ENCODE data around the gene RNF145.
A peak's percentile ranks its signal among the peaks of the same experiment; 100 is the strongest.

RNF145 gene

GRCh38 chr5:159189310-159189709 lies 20.0 kb downstream of the RNF145 start:
- H3K27ac ChIP-seq = peak overlapping the region; percentile 53
- TF ChIP-seq ZFX (IDR thresholded peaks at IDR 0.05; ENCODE audit: borderline replicate concordance) = no peak
- no peak for TF ChIP-seq CTCF (IDR thresholded peaks at IDR 0.05)

- H3K27ac ChIP-seq = no peak overlapping the region
- no peak for TF ChIP-seq ZFX (IDR thresholded peaks at IDR 0.05; ENCODE audit: borderline replicate concordance)
- no peak for TF ChIP-seq CTCF (IDR thresholded peaks at IDR 0.05)
Observed at GRCh38 chr5:159187719-159188118, 21.6 kb downstream of the RNF145 start.

GRCh38 chr5:159186319-159186718 lies 23.0 kb downstream of the RNF145 start:
- no peak overlapping the region for H3K27ac ChIP-seq

GRCh38 chr5:159185773-159186172 lies 23.6 kb downstream of the RNF145 start:
- no peak for TF ChIP-seq ZFX (IDR thresholded peaks at IDR 0.05; ENCODE audit: borderline replicate concordance)
- no peak for TF ChIP-seq CTCF (IDR thresholded peaks at IDR 0.05)
- no peak overlapping the region for H3K27ac ChIP-seq

More at GRCh38 chr5:159186319-159186718, 23.0 kb downstream of the RNF145 start:
- TF ChIP-seq ZFX (IDR thresholded peaks at IDR 0.05; ENCODE audit: borderline replicate concordance) (no peak), CTCF (IDR thresholded peaks at IDR 0.05) (no peak)

- TF ChIP-seq ZFX (IDR thresholded peaks at IDR 0.05; ENCODE audit: borderline replicate concordance) = no peak
- H3K27ac ChIP-seq = no peak overlapping the region
Observed at GRCh38 chr5:159184858-159185381, 24.4 kb downstream of the RNF145 start.

- TF ChIP-seq ZFX (IDR thresholded peaks at IDR 0.05; ENCODE audit: borderline replicate concordance) = no peak
- no peak for TF ChIP-seq CTCF (IDR thresholded peaks at IDR 0.05)
- no peak overlapping the region for H3K27ac ChIP-seq
Observed at GRCh38 chr5:159184236-159184635, 25.1 kb downstream of the RNF145 start.

GRCh38 chr5:159183247-159183646 lies 26.1 kb downstream of the RNF145 start:
- TF ChIP-seq ZFX (IDR thresholded peaks at IDR 0.05; ENCODE audit: borderline replicate concordance) = no peak
- no peak for TF ChIP-seq CTCF (IDR thresholded peaks at IDR 0.05)
- no peak overlapping the region for H3K27ac ChIP-seq

- H3K27ac ChIP-seq = no peak overlapping the region
- TF ChIP-seq ZFX (IDR thresholded peaks at IDR 0.05; ENCODE audit: borderline replicate concordance) (no peak), CTCF (IDR thresholded peaks at IDR 0.05) (no peak)
Observed at GRCh38 chr5:159182691-159183090, 26.7 kb downstream of the RNF145 start.
